H1 (cell line): ENCODE results near the gene BCAP31. TPM values are rescaled to one million over a fixed set of nuclear protein-coding genes. Genes with fewer than 3 reads are reported as not detected.
"Not testable (repeated sequence)": the region's sequence is repeated elsewhere in the genome, so short reads cannot be mapped to it uniquely, and the experiment has no call there.

Experiments used
- CTCF ChIA-PET: fragments of 300-600 bp; sonication (Branson Sonifier 250); formaldehyde crosslinking; loops from one replicate; lab custom pipeline; 2021; ENCODE audit not compliant: partially characterized antibody; lab: Charles Lee
- POLR2A ChIA-PET: fragments of 300-600 bp; sonication (Branson Sonifier 250); formaldehyde crosslinking; loops from one replicate; lab custom pipeline; 2021; ENCODE audit warnings: inconsistent platforms; ENCODE audit not compliant: partially characterized antibody; lab: Charles Lee
- DNase-seq, 2 experiments: peaks; one replicate each; pipeline versions ENCODE4 v3.0.0 to v3.0.0-alpha.2; 2010 to 2022; ENCODE audit warnings: low spot score in 2 of 2, low read depth in 1 of 2, mixed read lengths in 1 of 2
- FAIRE-seq: peaks from 2 replicates; lab custom pipeline; 2011; peaks lifted over from hg19 to GRCh38; lab: Jason Lieb, UNC
- H2AFZ ChIP-seq: 2 replicates; pipeline ENCODE4 v1.8.1; 2012; ENCODE audit warnings: low read length, inconsistent platforms
- H2AK5ac ChIP-seq: 2 replicates; pipeline ENCODE4 v1.6.1; 2013; ENCODE audit warnings: low read depth, low read length
- H2BK120ac ChIP-seq: replicated peaks from 2 replicates; pipeline ENCODE3; 2013; ENCODE audit warnings: low read depth, low read length, inconsistent platforms
- H2BK12ac ChIP-seq: 2 replicates; pipeline ENCODE4 v1.6.1; 2013; ENCODE audit warnings: low read depth, low read length
- H2BK15ac ChIP-seq: 2 replicates; pipeline ENCODE4 v1.6.1; 2013; ENCODE audit warnings: low read length
- H2BK20ac ChIP-seq: 2 replicates; pipeline ENCODE4 v1.6.1; 2013; ENCODE audit warnings: low read length
- H2BK5ac ChIP-seq: 2 replicates; pipeline ENCODE4 v1.6.1; 2013; ENCODE audit warnings: low read depth, low read length
- H3K14ac ChIP-seq: 2 replicates; pipeline ENCODE4 v1.6.1; 2013; ENCODE audit warnings: inconsistent platforms; ENCODE audit not compliant: insufficient read length
- H3K18ac ChIP-seq: 2 replicates; pipeline ENCODE4 v1.6.1; 2013; ENCODE audit warnings: low read length; ENCODE audit errors: extremely low read depth
- H3K23ac ChIP-seq: 2 replicates; pipeline ENCODE4 v1.6.1; 2013; ENCODE audit warnings: inconsistent platforms; ENCODE audit not compliant: insufficient read length
- H3K23me2 ChIP-seq: 2 replicates; pipeline ENCODE4 v1.6.1; 2013; ENCODE audit warnings: low read depth, low read length
- H3K27ac ChIP-seq: 2 replicates; pipeline ENCODE4 v1.6.1; 2011; ENCODE audit warnings: low read depth, low read length, inconsistent platforms
- H3K27me3 ChIP-seq, 4 experiments: replicated peaks in 1 of 4; 1 replicate in 1 of 4; 2 replicates in 3 of 4; pipeline versions ENCODE4 v1.6.1 to v1.8.1; 2011 to 2013; ENCODE audit warnings: low read length in 3 of 4, mild to moderate bottlenecking in 3 of 4, inconsistent platforms in 2 of 4, mixed read lengths in 2 of 4, moderate library complexity in 1 of 4; ENCODE audit not compliant: control insufficient read depth in 3 of 4, insufficient read depth in 3 of 4; ENCODE audit errors: extremely low read depth in 1 of 4
- H3K36me3 ChIP-seq, 4 experiments: 2 replicates each; pipeline versions ENCODE4 v1.6.1 to v1.8.1; 2011 to 2013; ENCODE audit warnings: mild to moderate bottlenecking in 4 of 4, low read length in 3 of 4, moderate library complexity in 2 of 4, control low read depth in 1 of 4, inconsistent platforms in 1 of 4; ENCODE audit not compliant: insufficient read depth in 4 of 4, control insufficient read depth in 2 of 4
- H3K4ac ChIP-seq: replicated peaks from 2 replicates; pipeline ENCODE3; 2013; ENCODE audit warnings: low read length, low read depth, mixed read lengths, inconsistent platforms; ENCODE audit not compliant: insufficient read length
- H3K4me1 ChIP-seq, 4 experiments: replicated peaks in 1 of 4; 1 replicate in 1 of 4; 2 replicates in 3 of 4; pipeline versions ENCODE4 v1.6.1 to v1.8.1; 2011 to 2013; ENCODE audit warnings: low read length in 3 of 4, inconsistent platforms in 2 of 4, mixed read lengths in 1 of 4; ENCODE audit not compliant: insufficient read depth in 4 of 4, control insufficient read depth in 3 of 4
- H3K4me2 ChIP-seq, 2 experiments: 2 replicates each; pipeline versions ENCODE4 v1.6.1 to v1.8.1; 2011 to 2013; ENCODE audit warnings: low read depth in 2 of 2, low read length in 2 of 2, control low read depth in 1 of 2, inconsistent platforms in 1 of 2, mild to moderate bottlenecking in 1 of 2; ENCODE audit not compliant: insufficient read depth in 1 of 2
- H3K4me3 ChIP-seq, 4 experiments: fragments of 200-600, 300-600 bp in 1 of 4; sonication (generic), shearing (Covaris generic), sonication (Bioruptor Twin) in 1 of 4; 2 replicates each; pipeline versions ENCODE4 v1.5.1 to v1.8.1; 2011 to 2016; ENCODE audit warnings: low read length in 4 of 4, low read depth in 3 of 4, control low read depth in 2 of 4, inconsistent platforms in 2 of 4, mild to moderate bottlenecking in 2 of 4, mixed read lengths in 1 of 4, moderate library complexity in 1 of 4; ENCODE audit not compliant: insufficient read depth in 2 of 4; ENCODE audit errors: extremely low read depth in 1 of 4
- H3K56ac ChIP-seq: replicated peaks from 2 replicates; pipeline ENCODE3; 2013; ENCODE audit warnings: low read depth, mild to moderate bottlenecking, mixed read lengths, low read length, inconsistent platforms; ENCODE audit not compliant: insufficient read length
- H3K79me1 ChIP-seq: 2 replicates; pipeline ENCODE4 v1.6.1; 2013; ENCODE audit warnings: low read depth, low read length, control low read depth
- H3K79me2 ChIP-seq, 2 experiments: 2 replicates each; pipeline versions ENCODE4 v1.6.1 to v1.8.1; 2012 to 2013; ENCODE audit warnings: low read length in 2 of 2, mild to moderate bottlenecking in 2 of 2, inconsistent platforms in 1 of 2; ENCODE audit not compliant: insufficient read depth in 2 of 2, control insufficient read depth in 1 of 2
- H3K9ac ChIP-seq, 4 experiments: replicated peaks in 1 of 4; 1 replicate in 1 of 4; 2 replicates in 3 of 4; pipeline versions ENCODE4 v1.6.1 to v1.8.1; 2011 to 2013; ENCODE audit warnings: low read depth in 3 of 4, low read length in 3 of 4, control low read depth in 2 of 4, mild to moderate bottlenecking in 2 of 4, moderate library complexity in 2 of 4, inconsistent platforms in 1 of 4; ENCODE audit errors: extremely low read depth in 1 of 4
- H3K9me3 ChIP-seq, 2 experiments: 2 replicates each; pipeline versions ENCODE4 v1.6.1 to v1.8.1; 2012 to 2013; ENCODE audit warnings: mild to moderate bottlenecking in 2 of 2, moderate library complexity in 2 of 2, control low read depth in 1 of 2, inconsistent platforms in 1 of 2, low read depth in 1 of 2, low read length in 1 of 2, mixed read lengths in 1 of 2; ENCODE audit not compliant: insufficient read depth in 2 of 2
- H4K20me1 ChIP-seq, 2 experiments: replicated peaks in 1 of 2; 2 replicates each; pipeline versions ENCODE3 to v1.8.1; 2011 to 2013; ENCODE audit warnings: inconsistent platforms in 2 of 2, low read length in 2 of 2, mild to moderate bottlenecking in 1 of 2; ENCODE audit not compliant: insufficient read depth in 2 of 2, control insufficient read depth in 1 of 2
- H4K5ac ChIP-seq: 2 replicates; pipeline ENCODE4 v1.6.1; 2013; ENCODE audit warnings: low read length, low read depth, mixed read lengths, inconsistent platforms; ENCODE audit not compliant: insufficient read length
- H4K8ac ChIP-seq: 2 replicates; pipeline ENCODE4 v1.8.0; 2013; ENCODE audit warnings: mild to moderate bottlenecking, moderate library complexity, low read length, inconsistent platforms; ENCODE audit not compliant: insufficient read depth; ENCODE audit errors: extremely low read depth
- H4K91ac ChIP-seq: replicated peaks from 2 replicates; pipeline ENCODE3; 2013; ENCODE audit warnings: low read length, mixed read lengths, inconsistent platforms; ENCODE audit not compliant: insufficient read length
- WGBS, 2 experiments: shearing (Covaris generic) in 1 of 2; methylation state at CpG; one replicate each; pipeline versions ENCODE4 v1.1.6 to v1.1.7; 2013 to 2015; ENCODE audit warnings: low lambda C conversion rate in 2 of 2, mixed read lengths in 2 of 2, inconsistent platforms in 1 of 2, low coverage in 1 of 2, missing lambda C conversion rate in 1 of 2; ENCODE audit not compliant: insufficient replicate concordance in 2 of 2, insufficient coverage in 1 of 2, insufficient read length in 1 of 2; ENCODE audit errors: extremely low coverage in 1 of 2, missing lambda C conversion rate in 1 of 2; 5-methylcytosine and 5-hydroxymethylcytosine counted together
- polyA plus RNA-seq, 7 experiments: library from polyadenylated mRNA; depleted of rRNA in 3 of 7; stranded (reverse) in 5 of 7; unstranded in 2 of 7; fragments of >200 nt in 5 of 7; fragments of 200-250 nt in 2 of 7; gene quantifications; 1 replicate in 5 of 7; 2 replicates in 1 of 7; 4 replicates in 1 of 7; pipeline versions ENCODE4 v1.2.1 to v1.2.3, GENCODE V29; 2011 to 2013; ENCODE audit warnings: missing spikeins in 2 of 7, mixed read lengths in 2 of 7
- total RNA-seq: library from RNA; stranded (reverse); fragmentation: NEBNext Ultra II Directional; extraction: Animal tissue kit (Norgen Biotek cat#: 25700); gene quantifications from 2 replicates; pipeline ENCODE4 v1.2.1, GENCODE V29; 2021

BCAP31 gene
- total and polyA plus RNA-seq, 2 of the 8 experiments (the other 6 are each of a cell fraction or from before 2014, with no cell fraction given): 136 to 159 TPM

DNA sequence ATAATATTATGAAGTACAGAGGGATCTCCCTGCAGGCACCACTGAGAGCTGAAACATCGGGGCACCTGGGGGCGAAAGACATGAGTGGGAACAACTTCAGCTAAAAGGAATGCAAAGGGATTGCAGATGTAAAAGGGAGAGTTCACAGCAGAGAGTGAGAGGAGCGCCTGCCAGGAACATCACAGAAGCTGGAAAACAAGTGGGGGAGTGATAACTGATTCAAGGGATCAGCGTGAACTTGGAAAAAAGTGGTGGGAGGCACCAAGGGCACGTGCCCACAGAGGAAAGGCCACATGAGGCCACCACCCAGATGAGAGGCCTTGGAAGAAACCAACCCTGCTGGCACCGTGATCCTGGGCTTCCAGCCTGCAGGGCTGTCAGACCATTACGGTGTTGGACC is 24.8 kb upstream of the BCAP31 start:
- H3K4me1 ChIP-seq, H2BK20ac ChIP-seq, CTCF ChIA-PET, H3K79me1 ChIP-seq, H2BK120ac ChIP-seq, H3K9ac ChIP-seq, H4K8ac ChIP-seq, H3K4me3 ChIP-seq, H3K4me2 ChIP-seq, H3K79me2 ChIP-seq, H3K36me3 ChIP-seq, H3K23me2 ChIP-seq, H2AK5ac ChIP-seq, H4K91ac ChIP-seq, H2AFZ ChIP-seq, H3K18ac ChIP-seq, H3K27me3 ChIP-seq, DNase-seq, H3K14ac ChIP-seq, H4K5ac ChIP-seq, H3K56ac ChIP-seq, H3K27ac ChIP-seq, H2BK15ac ChIP-seq, H3K4ac ChIP-seq, H2BK12ac ChIP-seq, H3K9me3 ChIP-seq, H2BK5ac ChIP-seq, H3K23ac ChIP-seq, H4K20me1 ChIP-seq, FAIRE-seq: not testable (repeated sequence)
- 89% methylated on average over 5 of the region's 7 CpGs; no CpG with 5 or more reads in 1 of the 2 experiments for WGBS, 2 experiments
- POLR2A ChIA-PET: interaction anchor here (0.7 to 2.0 kb wide), 2 partner anchors 22 to 223 kb away, joined by 5 read pairs; partner anchors contain the start of gene HCFC1

- not testable (repeated sequence) for H2BK5ac ChIP-seq, H4K91ac ChIP-seq, H3K79me2 ChIP-seq, H3K27me3 ChIP-seq, H3K4ac ChIP-seq, H2BK20ac ChIP-seq, DNase-seq, H4K20me1 ChIP-seq, H2AFZ ChIP-seq, H3K14ac ChIP-seq, H2BK120ac ChIP-seq, H3K79me1 ChIP-seq, H2AK5ac ChIP-seq, H3K4me3 ChIP-seq, H4K8ac ChIP-seq, H3K9ac ChIP-seq, FAIRE-seq, H3K4me2 ChIP-seq, H3K23me2 ChIP-seq, H2BK15ac ChIP-seq, H4K5ac ChIP-seq, H3K36me3 ChIP-seq, H3K4me1 ChIP-seq, H3K9me3 ChIP-seq, H3K18ac ChIP-seq, H2BK12ac ChIP-seq, H3K27ac ChIP-seq, H3K56ac ChIP-seq, H3K23ac ChIP-seq
- ChIA-PET CTCF (interaction anchor here (1.0 to 1.5 kb wide), 2 partner anchors 17 to 20 kb away, joined by 3 to 4 read pairs; partner anchors contain the start of gene PLXNB3), POLR2A (interaction anchor here (0.6 kb wide), 1 partner anchor 368 kb away, joined by 3 read pairs; no protein-coding TSS in a partner anchor)
- 95% methylated on average over 6 of the region's 6 CpGs; no CpG with 5 or more reads in 1 of the 2 experiments for WGBS, 2 experiments
These were observed 22.8 kb upstream of the BCAP31 start for GRCh38 chrX:153746991-153747390.
